Lower leg skin (tissue), 4 donors: ENCODE data around the gene GAPDHS. TPM values are rescaled to one million over a fixed set of nuclear protein-coding genes. Genes with fewer than 3 reads are reported as not detected.

Source experiments
- DNase-seq, 2 donors: peaks; one replicate each; pipeline ENCODE4 v3.0.0-alpha.2; 2019; ENCODE audit warnings: low spot score in 2 of 2
- H3K4me3 ChIP-seq: fragments of 200-600 bp; sonication (generic); 2 replicates; pipeline ENCODE4 v1.5.1; 2017; ENCODE audit warnings: mild to moderate bottlenecking, low read depth; ENCODE audit not compliant: poor library complexity, severe bottlenecking
- POLR2A ChIP-seq, 2 donors: fragments of 450-650 bp; IDR thresholded peaks; one replicate each; pipeline ENCODE4 v1.6.1; 2016 to 2017; ENCODE audit warnings: antibody characterized with exemption in 2 of 2, mild to moderate bottlenecking in 1 of 2, moderate library complexity in 1 of 2
- WGBS, 2 donors: methylation state at CpG; one replicate each; pipeline ENCODE4 v1.1.5; 2018; 5-methylcytosine and 5-hydroxymethylcytosine counted together
- intact Hi-C: fragments of 100-400 bp; cut with DNase I; formaldehyde crosslinking; loops from one replicate; pipeline ENCODE4 v1.15.0; 2023; ENCODE audit warnings: low total_unique reads
- total RNA-seq, 4 donors: library from RNA; depleted of rRNA; stranded (reverse); fragments of >200 nt; gene quantifications; one replicate each; pipeline ENCODE4 v1.1.0, GENCODE V29; 2016
- TF ChIP-seq, protein P1 (sequence below), 3 donors: fragments of 450-650 bp; IDR thresholded peaks; one replicate each; pipeline ENCODE4 v1.5.1; 2016; ENCODE audit warnings: antibody characterized with exemption in 3 of 3, mild to moderate bottlenecking in 3 of 3, moderate library complexity in 2 of 3

GAPDHS gene
- total RNA-seq, 4 donors from 2014 or later, result 6.0 to 7.3 (median 6.2) TPM

DNA sequence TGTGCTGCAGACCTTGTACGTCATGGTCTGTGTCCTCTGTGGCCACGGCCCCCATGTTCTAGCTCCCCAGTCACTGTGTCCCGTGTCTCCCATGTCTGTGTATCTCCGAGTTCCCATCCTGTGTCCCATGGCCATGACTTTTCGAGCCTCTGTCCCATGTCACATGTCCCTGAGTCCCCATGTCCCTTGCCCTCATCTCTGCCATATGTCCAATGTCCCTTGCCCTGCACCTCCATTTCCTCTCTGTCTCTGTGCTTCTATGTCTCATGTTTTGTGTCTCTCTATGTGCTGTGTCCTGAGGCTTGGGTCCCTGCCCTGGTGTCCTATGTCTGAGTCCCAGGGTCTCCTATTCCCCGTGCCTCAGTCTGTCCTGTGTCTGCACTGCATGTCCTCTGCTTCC is 28.2 kb downstream of the GAPDHS start:
- 83 to 87% methylated on average over 6 of the region's 6 CpGs for WGBS, 2 donors
- no peak overlapping the region for H3K4me3 ChIP-seq
- no peak for DNase-seq
- intact Hi-C loops, result loop anchor here (5.0 kb wide), 1 partner anchor 504 kb away; no protein-coding TSS in a partner anchor
- TF ChIP-seq, protein P1, sequence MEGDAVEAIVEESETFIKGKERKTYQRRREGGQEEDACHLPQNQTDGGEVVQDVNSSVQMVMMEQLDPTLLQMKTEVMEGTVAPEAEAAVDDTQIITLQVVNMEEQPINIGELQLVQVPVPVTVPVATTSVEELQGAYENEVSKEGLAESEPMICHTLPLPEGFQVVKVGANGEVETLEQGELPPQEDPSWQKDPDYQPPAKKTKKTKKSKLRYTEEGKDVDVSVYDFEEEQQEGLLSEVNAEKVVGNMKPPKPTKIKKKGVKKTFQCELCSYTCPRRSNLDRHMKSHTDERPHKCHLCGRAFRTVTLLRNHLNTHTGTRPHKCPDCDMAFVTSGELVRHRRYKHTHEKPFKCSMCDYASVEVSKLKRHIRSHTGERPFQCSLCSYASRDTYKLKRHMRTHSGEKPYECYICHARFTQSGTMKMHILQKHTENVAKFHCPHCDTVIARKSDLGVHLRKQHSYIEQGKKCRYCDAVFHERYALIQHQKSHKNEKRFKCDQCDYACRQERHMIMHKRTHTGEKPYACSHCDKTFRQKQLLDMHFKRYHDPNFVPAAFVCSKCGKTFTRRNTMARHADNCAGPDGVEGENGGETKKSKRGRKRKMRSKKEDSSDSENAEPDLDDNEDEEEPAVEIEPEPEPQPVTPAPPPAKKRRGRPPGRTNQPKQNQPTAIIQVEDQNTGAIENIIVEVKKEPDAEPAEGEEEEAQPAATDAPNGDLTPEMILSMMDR (IDR thresholded peaks at IDR 0.05), result no peak
- no peak for TF ChIP-seq POLR2A (IDR thresholded peaks at IDR 0.05)

DNA sequence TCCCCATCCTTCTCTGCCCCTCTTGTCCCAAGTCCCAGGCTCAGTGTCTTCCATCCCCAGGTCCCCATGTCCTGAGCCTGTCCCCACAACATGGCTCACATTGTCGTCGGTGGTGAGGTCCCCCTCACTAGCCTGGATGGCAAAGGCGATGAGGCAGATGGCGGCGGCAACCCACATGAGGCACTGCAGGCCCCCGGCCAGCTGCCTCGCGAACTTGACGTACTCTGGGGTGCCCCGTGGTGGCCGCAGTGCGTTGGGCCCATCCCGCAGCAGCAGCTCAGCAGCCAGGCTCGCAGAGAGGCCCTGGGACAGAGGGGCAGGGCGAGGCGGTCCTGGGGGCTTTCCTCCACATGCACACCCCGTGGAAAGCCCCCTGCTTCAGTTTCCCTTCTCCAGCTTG is 29.1 kb downstream of the GAPDHS start:
- no peak overlapping the region for H3K4me3 ChIP-seq
- TF ChIP-seq, protein P1 (IDR thresholded peaks at IDR 0.05), result no peak
- TF ChIP-seq POLR2A (IDR thresholded peaks at IDR 0.05), result no peak
- 66 to 70% methylated on average over 14 to 17 of the region's 17 CpGs for WGBS, 2 donors
- no peak for DNase-seq
- intact Hi-C loops, result loop anchor here (5.0 kb wide), 1 partner anchor 505 kb away; no protein-coding TSS in a partner anchor

DNA sequence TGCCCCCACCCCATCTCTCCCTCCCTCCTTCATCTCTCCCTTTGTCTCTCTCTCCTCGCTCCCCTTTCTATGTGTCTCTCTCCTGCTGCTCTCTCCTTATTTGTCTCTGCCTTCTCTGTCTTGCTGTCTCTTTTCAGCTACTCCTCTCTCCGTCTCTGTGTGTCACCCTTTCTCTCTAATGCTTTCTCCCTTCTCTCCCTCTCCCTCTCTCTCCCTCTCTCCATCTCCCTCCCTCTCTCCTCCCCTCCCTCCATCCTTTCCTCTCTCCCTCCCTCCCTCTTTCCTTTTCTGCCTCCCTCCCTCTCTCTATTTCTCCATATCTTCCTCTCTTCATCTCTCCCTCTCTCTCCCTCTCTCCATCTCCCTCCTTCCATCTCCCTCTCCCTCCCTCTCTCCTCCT is 29.5 kb downstream of the GAPDHS start:
- WGBS, 2 donors, result 54 to 65% methylated on average over 2 of the region's 2 CpGs
- no peak overlapping the region for H3K4me3 ChIP-seq
- TF ChIP-seq POLR2A (IDR thresholded peaks at IDR 0.05), result no peak
- TF ChIP-seq, protein P1 (IDR thresholded peaks at IDR 0.05), result no peak
- no peak for DNase-seq
- intact Hi-C loops, result loop anchor here (5.0 kb wide), 1 partner anchor 505 kb away; no protein-coding TSS in a partner anchor

DNA sequence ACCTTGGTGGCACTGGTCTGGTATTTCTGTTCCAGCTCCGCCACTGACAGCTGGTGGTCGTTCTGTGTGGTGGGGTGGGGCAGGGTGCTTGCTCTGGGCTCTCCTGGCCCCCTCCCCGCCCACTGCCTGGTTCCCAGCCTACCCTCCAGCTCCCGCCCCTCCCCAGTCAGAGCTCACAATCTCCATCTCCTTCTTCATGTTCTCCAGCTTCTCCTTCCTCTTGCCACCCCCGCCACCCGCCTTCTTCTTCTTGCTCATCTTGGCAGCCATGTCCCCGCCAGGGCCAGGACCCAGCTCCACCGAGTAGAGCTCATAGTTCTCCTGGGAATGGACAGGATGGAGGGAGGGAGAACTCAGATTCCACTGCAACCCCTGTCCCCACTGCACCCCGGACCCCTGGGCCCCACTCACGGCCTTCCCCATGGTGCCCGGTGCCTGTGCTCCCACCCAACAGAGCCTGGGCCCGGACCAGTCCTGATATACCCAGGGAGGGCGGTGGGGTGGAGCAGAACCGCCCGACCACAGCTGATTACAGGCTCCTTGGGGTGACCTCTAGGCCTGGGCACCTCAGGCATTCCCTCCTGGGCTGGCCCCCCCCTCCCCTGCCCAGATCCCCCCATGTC is 30.1 kb downstream of the GAPDHS start, which contains the start of gene ATP4A:
Gene ATP4A (minus strand): TSS at position 452 of the 623 bp plus-strand sequence. CDS start 29 bp downstream, at position 423.
- WGBS, 2 donors, result 69 to 72% methylated on average over 15 of the region's 15 CpGs
- intact Hi-C loops, result loop anchor here (5.0 kb wide), 1 partner anchor 506 kb away; no protein-coding TSS in a partner anchor
- no peak within 1 kb of the TSS for H3K4me3 ChIP-seq
- TF ChIP-seq POLR2A (IDR thresholded peaks at IDR 0.05), result no peak
- TF ChIP-seq, protein P1 (IDR thresholded peaks at IDR 0.05), result no peak
- no peak for DNase-seq

DNA sequence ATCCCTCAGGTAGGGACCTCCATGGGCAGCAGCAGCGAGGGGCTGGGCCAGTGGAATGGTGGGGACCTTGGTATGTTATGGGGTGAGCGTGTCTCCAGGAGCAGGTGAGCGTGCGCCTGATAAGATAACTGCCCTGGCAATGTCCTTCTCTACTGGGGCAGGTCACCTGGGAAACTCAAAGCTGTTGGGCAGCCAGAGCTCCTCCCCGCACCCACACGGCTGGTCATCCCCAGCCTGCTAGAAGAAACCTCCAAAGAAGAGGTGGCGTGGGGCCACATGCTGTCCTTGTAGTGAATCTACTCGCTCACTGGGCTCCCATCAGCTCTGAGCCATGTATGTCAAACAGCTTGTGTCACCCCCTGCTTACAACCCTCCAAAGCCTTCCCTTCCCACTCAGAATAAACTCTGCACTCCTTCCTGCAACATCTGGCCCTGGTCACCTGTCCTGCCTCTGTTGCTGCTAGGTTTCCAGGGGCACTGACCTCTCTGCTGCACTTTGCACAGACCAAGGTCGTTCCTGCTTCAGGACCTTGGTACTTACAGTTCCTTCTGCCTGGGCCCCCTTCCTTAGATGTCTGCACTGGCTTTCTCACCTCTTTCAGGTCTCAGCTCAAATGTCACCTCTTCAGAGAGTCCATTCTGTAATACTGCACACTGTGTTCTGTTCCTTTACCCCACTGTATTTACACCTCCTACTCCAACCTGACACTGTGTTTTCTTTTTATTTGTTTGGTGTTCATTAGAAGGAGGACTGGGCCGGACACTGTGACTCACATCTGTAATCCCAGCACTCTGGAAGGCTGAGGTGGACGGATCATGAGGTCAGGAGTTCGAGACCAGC is 32.0 kb downstream of the GAPDHS start:
- intact Hi-C loops, result no loop called here
- TF ChIP-seq, protein P1 (IDR thresholded peaks at IDR 0.05), result no peak
- TF ChIP-seq POLR2A (IDR thresholded peaks at IDR 0.05), result no peak
- no peak overlapping the region for H3K4me3 ChIP-seq
- DNase-seq, result no peak
- WGBS, 2 donors, result 77 to 80% methylated on average over 12 of the region's 12 CpGs
